GM18511 (cell line): Measurements from ENCODE around the gene GOSR2.
"Not testable (repeated sequence)": the region's sequence is repeated elsewhere in the genome, so short reads cannot be mapped to it uniquely, and the experiment has no call there.

ENCODE experiments used
- ATAC-seq: cut with Tn5 transposase; IDR thresholded peaks from one replicate; pipeline ENCODE4 v1.9.1; 2021; ENCODE audit warnings: mild to moderate bottlenecking, moderate library complexity; ENCODE audit not compliant: unreplicated experiment

GOSR2 gene

DNA sequence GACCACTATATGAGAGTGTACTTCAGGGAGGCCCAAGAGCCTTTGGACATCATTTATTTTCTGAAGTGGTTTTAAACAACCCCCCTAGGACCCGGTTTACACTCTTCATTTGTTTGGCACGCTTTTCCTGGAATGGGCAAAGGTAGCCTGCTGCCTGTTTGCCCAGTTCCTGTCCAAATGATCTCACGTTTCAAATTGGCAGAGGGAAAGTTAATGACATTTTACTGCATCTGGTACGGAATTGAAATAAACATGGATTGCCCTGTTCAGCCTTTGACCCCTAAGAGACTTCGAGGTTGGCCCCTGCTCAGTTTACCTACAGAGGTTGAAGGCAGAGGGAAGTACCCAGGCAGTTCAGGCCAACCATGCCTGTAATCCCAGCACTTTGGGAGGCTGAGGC, 61.9 kb downstream of the GOSR2 start:
- ATAC-seq, result no peak

- no peak for ATAC-seq
These were observed 63.4 kb downstream of the GOSR2 start for GRCh38 chr17:46986366-46986765.

DNA sequence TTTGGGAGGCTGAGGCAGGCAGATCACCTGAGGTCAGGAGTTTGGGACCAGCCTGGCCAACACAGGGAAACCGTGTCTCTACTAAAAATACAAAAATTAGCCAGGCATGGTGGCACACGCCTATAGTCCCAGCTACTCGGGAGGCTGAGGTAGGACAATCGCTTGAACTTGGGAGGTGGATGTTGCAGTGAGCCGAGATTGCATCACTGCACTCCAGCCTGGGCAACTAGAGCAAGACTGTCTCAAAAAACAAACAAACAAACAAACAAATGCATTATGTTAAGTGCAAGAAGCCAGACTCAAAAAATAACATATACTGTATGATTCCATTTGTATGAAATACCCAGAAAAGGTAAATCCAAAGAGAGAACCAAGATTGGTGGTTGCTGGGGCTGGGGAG, 65.0 kb downstream of the GOSR2 start:
- not testable (repeated sequence) for ATAC-seq

- no peak for ATAC-seq
These were observed 66.9 kb downstream of the GOSR2 start for GRCh38 chr17:46989637-46990431.

GRCh38 chr17:46991617-46992016, 68.7 kb downstream of the GOSR2 start:
- ATAC-seq, result no peak
